ENCODE data around the gene ASCC2.

The ASCC2 gene

DNA sequence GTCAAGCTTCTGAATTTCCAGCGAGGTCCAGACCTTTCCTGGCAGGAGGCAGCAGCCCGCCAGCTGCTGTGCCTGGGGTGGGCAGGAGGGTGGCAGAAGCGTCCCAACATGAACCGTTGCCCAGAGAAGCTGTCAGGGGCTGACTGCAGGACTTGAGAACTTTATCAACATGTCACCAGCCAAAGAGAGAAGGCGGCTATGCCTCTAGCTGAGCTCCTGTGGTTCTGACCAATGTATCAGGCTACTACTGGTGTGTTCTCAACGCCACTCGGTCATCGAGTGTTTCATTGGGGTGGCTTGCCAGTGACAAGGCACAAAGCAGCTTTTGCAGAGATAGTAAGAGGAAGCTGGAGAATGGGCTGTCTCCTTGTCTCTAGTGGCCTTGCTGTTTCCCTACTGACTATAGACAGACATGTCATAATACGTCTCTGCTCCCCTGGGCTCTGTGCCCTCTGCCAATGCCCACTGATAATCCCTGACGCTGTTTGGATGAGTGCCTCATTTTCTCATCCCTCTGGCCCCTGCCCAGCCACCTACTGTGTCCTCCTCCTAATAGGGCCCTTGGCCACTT lies 17.6 kb upstream of the ASCC2 start:
- ATAC-seq: no peak
- TF ChIP-seq ARNTL (CRISPR knock-in tag; IDR thresholded peaks at IDR 0.05; ENCODE audit: borderline replicate concordance, low read depth): no peak
- TF ChIP-seq ZNF70 (CRISPR knock-in tag; IDR thresholded peaks at IDR 0.05): no peak
- no peak for TF ChIP-seq ZFP30 (CRISPR knock-in tag; IDR thresholded peaks at IDR 0.05)
- TF ChIP-seq, protein P1, sequence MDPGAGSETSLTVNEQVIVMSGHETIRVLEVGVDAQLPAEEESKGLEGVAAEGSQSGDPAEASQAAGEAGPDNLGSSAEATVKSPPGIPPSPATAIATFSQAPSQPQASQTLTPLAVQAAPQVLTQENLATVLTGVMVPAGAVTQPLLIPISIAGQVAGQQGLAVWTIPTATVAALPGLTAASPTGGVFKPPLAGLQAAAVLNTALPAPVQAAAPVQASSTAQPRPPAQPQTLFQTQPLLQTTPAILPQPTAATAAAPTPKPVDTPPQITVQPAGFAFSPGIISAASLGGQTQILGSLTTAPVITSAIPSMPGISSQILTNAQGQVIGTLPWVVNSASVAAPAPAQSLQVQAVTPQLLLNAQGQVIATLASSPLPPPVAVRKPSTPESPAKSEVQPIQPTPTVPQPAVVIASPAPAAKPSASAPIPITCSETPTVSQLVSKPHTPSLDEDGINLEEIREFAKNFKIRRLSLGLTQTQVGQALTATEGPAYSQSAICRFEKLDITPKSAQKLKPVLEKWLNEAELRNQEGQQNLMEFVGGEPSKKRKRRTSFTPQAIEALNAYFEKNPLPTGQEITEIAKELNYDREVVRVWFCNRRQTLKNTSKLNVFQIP (CRISPR knock-in tag; IDR thresholded peaks at IDR 0.05; ENCODE audit: borderline replicate concordance, low read depth): no peak
- no peak for TF ChIP-seq CSRNP3 (CRISPR knock-in tag; IDR thresholded peaks at IDR 0.05)
- no peak for TF ChIP-seq ISL1 (CRISPR knock-in tag; IDR thresholded peaks at IDR 0.05)

- no peak for ATAC-seq
- TF ChIP-seq ZNF8 (CRISPR knock-in tag; IDR thresholded peaks at IDR 0.05) (no peak), TCF4 (CRISPR knock-in tag; IDR thresholded peaks at IDR 0.05; ENCODE audit: borderline replicate concordance) (no peak), ZFP30 (CRISPR knock-in tag; IDR thresholded peaks at IDR 0.05) (no peak), CSRNP3 (CRISPR knock-in tag; IDR thresholded peaks at IDR 0.05) (no peak), ZC3H10 (CRISPR knock-in tag; IDR thresholded peaks at IDR 0.05) (no peak), PATZ1 (CRISPR knock-in tag; IDR thresholded peaks at IDR 0.05; ENCODE audit: borderline replicate concordance) (no peak), ZFP3 (CRISPR knock-in tag; IDR thresholded peaks at IDR 0.05) (no peak), GLIS3 (CRISPR knock-in tag; IDR thresholded peaks at IDR 0.05) (no peak), OSR1 (CRISPR knock-in tag; IDR thresholded peaks at IDR 0.05) (no peak), ZNF70 (CRISPR knock-in tag; IDR thresholded peaks at IDR 0.05) (no peak), CSDC2 (CRISPR knock-in tag; IDR thresholded peaks at IDR 0.05) (no peak), ESRRG (CRISPR knock-in tag; IDR thresholded peaks at IDR 0.05) (no peak), RARB (CRISPR knock-in tag; IDR thresholded peaks at IDR 0.05) (no peak), ISL1 (CRISPR knock-in tag; IDR thresholded peaks at IDR 0.05) (no peak), CREB5 (CRISPR knock-in tag; IDR thresholded peaks at IDR 0.05; ENCODE audit: low read depth) (no peak)
- TF ChIP-seq, protein P1 (CRISPR knock-in tag; IDR thresholded peaks at IDR 0.05; ENCODE audit: borderline replicate concordance, low read depth): no peak
Observed at GRCh38 chr22:29854432-29854831, 16.4 kb upstream of the ASCC2 start.

- ATAC-seq: no peak
- TF ChIP-seq CSDC2 (CRISPR knock-in tag; IDR thresholded peaks at IDR 0.05) (no peak), CREB5 (CRISPR knock-in tag; IDR thresholded peaks at IDR 0.05; ENCODE audit: low read depth) (no peak), ZNF565 (CRISPR knock-in tag; conservative IDR thresholded peaks at IDR 0.05; ENCODE audit: low read depth) (no peak), CSRNP3 (CRISPR knock-in tag; IDR thresholded peaks at IDR 0.05) (no peak), ZFP3 (CRISPR knock-in tag; IDR thresholded peaks at IDR 0.05) (no peak)
- TF ChIP-seq, protein P1 (CRISPR knock-in tag; IDR thresholded peaks at IDR 0.05; ENCODE audit: borderline replicate concordance, low read depth): no peak
- TF ChIP-seq, protein P2, sequence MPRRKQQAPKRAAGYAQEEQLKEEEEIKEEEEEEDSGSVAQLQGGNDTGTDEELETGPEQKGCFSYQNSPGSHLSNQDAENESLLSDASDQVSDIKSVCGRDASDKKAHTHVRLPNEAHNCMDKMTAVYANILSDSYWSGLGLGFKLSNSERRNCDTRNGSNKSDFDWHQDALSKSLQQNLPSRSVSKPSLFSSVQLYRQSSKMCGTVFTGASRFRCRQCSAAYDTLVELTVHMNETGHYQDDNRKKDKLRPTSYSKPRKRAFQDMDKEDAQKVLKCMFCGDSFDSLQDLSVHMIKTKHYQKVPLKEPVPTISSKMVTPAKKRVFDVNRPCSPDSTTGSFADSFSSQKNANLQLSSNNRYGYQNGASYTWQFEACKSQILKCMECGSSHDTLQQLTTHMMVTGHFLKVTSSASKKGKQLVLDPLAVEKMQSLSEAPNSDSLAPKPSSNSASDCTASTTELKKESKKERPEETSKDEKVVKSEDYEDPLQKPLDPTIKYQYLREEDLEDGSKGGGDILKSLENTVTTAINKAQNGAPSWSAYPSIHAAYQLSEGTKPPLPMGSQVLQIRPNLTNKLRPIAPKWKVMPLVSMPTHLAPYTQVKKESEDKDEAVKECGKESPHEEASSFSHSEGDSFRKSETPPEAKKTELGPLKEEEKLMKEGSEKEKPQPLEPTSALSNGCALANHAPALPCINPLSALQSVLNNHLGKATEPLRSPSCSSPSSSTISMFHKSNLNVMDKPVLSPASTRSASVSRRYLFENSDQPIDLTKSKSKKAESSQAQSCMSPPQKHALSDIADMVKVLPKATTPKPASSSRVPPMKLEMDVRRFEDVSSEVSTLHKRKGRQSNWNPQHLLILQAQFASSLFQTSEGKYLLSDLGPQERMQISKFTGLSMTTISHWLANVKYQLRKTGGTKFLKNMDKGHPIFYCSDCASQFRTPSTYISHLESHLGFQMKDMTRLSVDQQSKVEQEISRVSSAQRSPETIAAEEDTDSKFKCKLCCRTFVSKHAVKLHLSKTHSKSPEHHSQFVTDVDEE (CRISPR knock-in tag; IDR thresholded peaks at IDR 0.05): no peak
Observed at GRCh38 chr22:29848111-29848510, 10.0 kb upstream of the ASCC2 start.

Data from SK-N-SH treated with all-trans-retinoic acid at 6 μM for 48 hours (cell line).